ENCODE measurements around the gene TTLL12.

Gene TTLL12

DNA sequence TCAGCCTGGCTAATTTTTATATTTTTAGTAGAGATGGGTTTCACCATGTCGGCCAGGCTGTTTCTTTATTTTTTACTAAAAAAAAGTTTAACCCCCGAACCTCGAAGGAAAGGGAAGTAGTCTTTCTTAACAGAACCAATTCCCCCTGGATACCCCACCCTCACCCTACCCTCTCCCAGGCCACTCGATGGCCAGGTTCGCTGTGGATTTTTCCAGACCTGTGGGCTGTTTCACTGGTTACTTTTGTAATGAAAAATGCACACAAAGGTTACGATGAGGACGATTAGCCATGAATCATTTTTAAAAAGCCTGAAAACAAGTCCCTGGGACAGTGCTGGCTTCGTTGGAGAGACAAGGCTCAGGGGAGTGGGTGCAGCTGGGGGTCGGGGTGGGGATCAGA, 33.0 kb downstream of the TTLL12 start:
- no peak for DNase-seq
- peaks cover 9% of the 10 kb centered on the region; the same call in 1 of the 2 replicates for H3K36me3 ChIP-seq
- no peak overlapping the region for H3K4me3 ChIP-seq (ENCODE audit: low read depth, low read length)
- no peaks in the 10 kb centered on the region; the same call in 1 of the 2 replicates for H3K27me3 ChIP-seq
- TF ChIP-seq, protein P1, sequence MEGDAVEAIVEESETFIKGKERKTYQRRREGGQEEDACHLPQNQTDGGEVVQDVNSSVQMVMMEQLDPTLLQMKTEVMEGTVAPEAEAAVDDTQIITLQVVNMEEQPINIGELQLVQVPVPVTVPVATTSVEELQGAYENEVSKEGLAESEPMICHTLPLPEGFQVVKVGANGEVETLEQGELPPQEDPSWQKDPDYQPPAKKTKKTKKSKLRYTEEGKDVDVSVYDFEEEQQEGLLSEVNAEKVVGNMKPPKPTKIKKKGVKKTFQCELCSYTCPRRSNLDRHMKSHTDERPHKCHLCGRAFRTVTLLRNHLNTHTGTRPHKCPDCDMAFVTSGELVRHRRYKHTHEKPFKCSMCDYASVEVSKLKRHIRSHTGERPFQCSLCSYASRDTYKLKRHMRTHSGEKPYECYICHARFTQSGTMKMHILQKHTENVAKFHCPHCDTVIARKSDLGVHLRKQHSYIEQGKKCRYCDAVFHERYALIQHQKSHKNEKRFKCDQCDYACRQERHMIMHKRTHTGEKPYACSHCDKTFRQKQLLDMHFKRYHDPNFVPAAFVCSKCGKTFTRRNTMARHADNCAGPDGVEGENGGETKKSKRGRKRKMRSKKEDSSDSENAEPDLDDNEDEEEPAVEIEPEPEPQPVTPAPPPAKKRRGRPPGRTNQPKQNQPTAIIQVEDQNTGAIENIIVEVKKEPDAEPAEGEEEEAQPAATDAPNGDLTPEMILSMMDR (IDR thresholded peaks at IDR 0.05; ENCODE audit: low read depth, low read length): no peak
- H3K4me1 ChIP-seq: peaks cover 8% of the 10 kb centered on the region
- H3K9me3 ChIP-seq: no peaks in the 10 kb centered on the region

GRCh38 chr22:43152357-43153071, 34.4 kb downstream of the TTLL12 start:
- DNase-seq: peak; percentile 61
- H3K4me1 ChIP-seq: peaks cover 8% of the 10 kb centered on the region
- H3K27me3 ChIP-seq: no peaks in the 10 kb centered on the region; the same call in 1 of the 2 replicates
- no peaks in the 10 kb centered on the region for H3K9me3 ChIP-seq
- H3K4me3 ChIP-seq (ENCODE audit: low read depth, low read length): peak overlapping the region; percentile 79
- H3K36me3 ChIP-seq: peaks cover 9% of the 10 kb centered on the region; the same call in 1 of the 2 replicates
- TF ChIP-seq, protein P1 (IDR thresholded peaks at IDR 0.05; ENCODE audit: low read depth, low read length): no peak

GRCh38 chr22:43152003-43152356, 35.0 kb downstream of the TTLL12 start:
- TF ChIP-seq, protein P1 (IDR thresholded peaks at IDR 0.05; ENCODE audit: low read depth, low read length): no peak
- no peak for DNase-seq
- no peaks in the 10 kb centered on the region for H3K9me3 ChIP-seq
- H3K4me3 ChIP-seq (ENCODE audit: low read depth, low read length): peak overlapping the region; percentile 79
- peaks cover 8% of the 10 kb centered on the region for H3K4me1 ChIP-seq
- peaks cover 9% of the 10 kb centered on the region; the same call in 1 of the 2 replicates for H3K36me3 ChIP-seq
- H3K27me3 ChIP-seq: no peaks in the 10 kb centered on the region; the same call in 1 of the 2 replicates

DNA sequence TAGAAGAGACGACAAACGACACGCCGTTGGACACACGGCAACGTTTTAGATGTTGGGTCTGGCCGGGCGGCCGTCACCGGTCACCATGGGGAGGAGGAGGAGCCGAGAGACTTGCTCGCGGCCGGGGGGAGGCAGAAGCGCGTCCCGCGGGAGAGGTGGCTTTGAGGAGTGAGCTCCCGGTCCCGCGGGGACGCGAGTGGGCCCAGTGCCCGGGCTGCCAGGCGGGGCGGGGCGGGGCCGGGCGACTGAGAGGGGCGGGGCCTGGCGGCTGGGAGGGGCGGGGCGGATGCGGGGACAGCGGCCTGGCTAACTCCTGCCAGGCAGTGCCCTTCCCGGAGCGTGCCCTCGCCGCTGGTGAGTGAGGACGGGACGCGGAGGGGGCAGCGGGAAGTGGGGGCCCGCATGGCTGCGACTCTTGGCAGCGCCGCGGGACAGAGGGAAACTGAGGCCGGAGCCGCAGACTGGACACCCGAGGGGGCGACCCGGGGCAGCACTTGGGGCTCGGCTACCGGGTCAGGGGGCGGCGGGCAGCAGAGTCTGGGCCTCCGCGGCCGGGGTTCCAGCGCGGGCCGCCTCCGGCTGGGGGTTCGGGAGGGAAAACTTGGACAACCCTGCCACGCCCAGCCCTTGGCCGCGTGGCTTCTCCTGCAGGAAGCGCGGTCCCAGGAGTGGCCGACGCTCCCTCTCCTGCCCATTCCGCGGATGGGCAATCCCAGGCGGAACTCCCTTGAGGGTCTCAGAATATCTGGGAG, 35.5 kb downstream of the TTLL12 start, which contains the start of gene TSPO:
Gene TSPO, plus strand, starts transcription at position 309 of the 752 bp plus-strand sequence. CDS start 7,680 bp downstream, outside the sequence.
- Histone ChIP-seq H3K4me1 (peaks cover 8% of the 10 kb centered on the region), H3K4me3 (ENCODE audit: low read depth, low read length) (peak within 1 kb of the TSS; percentile 79)
- peak; percentile 81 for DNase-seq

GRCh38 chr22:43150731-43151206, 36.2 kb downstream of the TTLL12 start:
- Histone ChIP-seq H3K4me3 (ENCODE audit: low read depth, low read length) (peak overlapping the region; percentile 79), H3K4me1 (peaks cover 4% of the 10 kb centered on the region), H3K9me3 (no peaks in the 10 kb centered on the region), H3K27me3 (no peaks in the 10 kb centered on the region; the same call in 1 of the 2 replicates), H3K36me3 (peaks cover 5% of the 10 kb centered on the region; the same call in 1 of the 2 replicates)
- TF ChIP-seq, protein P1 (IDR thresholded peaks at IDR 0.05; ENCODE audit: low read depth, low read length): no peak
- no peak for DNase-seq

More for the DNA sequence above, 35.5 kb downstream of the TTLL12 start, which contains the start of gene TSPO:
- TF ChIP-seq, protein P1 (IDR thresholded peaks at IDR 0.05; ENCODE audit: low read depth, low read length): no peak
- Histone ChIP-seq H3K9me3 (no peaks in the 10 kb centered on the region), H3K36me3 (peaks cover 9% of the 10 kb centered on the region; the same call in 1 of the 2 replicates), H3K27me3 (no peaks in the 10 kb centered on the region; the same call in 1 of the 2 replicates)

Measured in BE2C (cell line).